OCI-LY1 (cell line): ENCODE data around the gene CACNA1C.

Experiments
- H2AFZ ChIP-seq: fragments of 200-600 bp; sonication (generic), shearing (Covaris generic); 2 replicates; pipeline ENCODE4 v1.6.0; 2014; ENCODE audit warnings: antibody characterized with exemption, mild to moderate bottlenecking, low read length
- H3F3A ChIP-seq: fragments of 200-600 bp; sonication (generic), shearing (Covaris generic); 2 replicates; pipeline ENCODE4 v1.6.0; 2014; ENCODE audit warnings: mild to moderate bottlenecking, antibody characterized with exemption, low read length, moderate library complexity; ENCODE audit not compliant: insufficient read depth
- H3K27ac ChIP-seq: fragments of 200-600 bp; sonication (generic); 2 replicates; pipeline ENCODE4 v1.5.1; 2014; ENCODE audit warnings: low read length, mixed run types, mild to moderate bottlenecking, low read depth; ENCODE audit not compliant: poor library complexity, severe bottlenecking
- H3K27me3 ChIP-seq: fragments of 200-600 bp; sonication (generic); 2 replicates; pipeline ENCODE4 v1.6.0; 2014; ENCODE audit warnings: antibody characterized with exemption, mild to moderate bottlenecking, low read length, moderate library complexity; ENCODE audit not compliant: insufficient read depth
- H3K36me3 ChIP-seq: fragments of 200-600 bp; sonication (generic); 2 replicates; pipeline ENCODE4 v1.6.1; 2014; ENCODE audit warnings: mild to moderate bottlenecking, antibody characterized with exemption, low read length, moderate library complexity, mixed read lengths; ENCODE audit not compliant: insufficient read depth
- H3K4me1 ChIP-seq: fragments of 200-600 bp; sonication (generic); 2 replicates; pipeline ENCODE4 v1.5.1; 2014; ENCODE audit warnings: mild to moderate bottlenecking, low read length, moderate library complexity; ENCODE audit not compliant: insufficient read depth, severe bottlenecking
- H3K4me2 ChIP-seq: fragments of 200-600 bp; sonication (generic), shearing (Covaris generic); 2 replicates; pipeline ENCODE4 v1.6.1; 2014; ENCODE audit warnings: low read length
- H3K4me3 ChIP-seq: fragments of 200-600 bp; sonication (generic); 2 replicates; pipeline ENCODE4 v1.5.1; 2014; ENCODE audit warnings: low read length, low read depth, mild to moderate bottlenecking, mixed read lengths; ENCODE audit not compliant: poor library complexity, severe bottlenecking
- H3K79me2 ChIP-seq: fragments of 200-600 bp; shearing (Covaris generic); 2 replicates; pipeline ENCODE4 v1.6.1; 2016; ENCODE audit warnings: mixed run types, low read length, mixed read lengths; ENCODE audit not compliant: insufficient read depth
- H3K9ac ChIP-seq: fragments of 200-600 bp; sonication (generic), shearing (Covaris generic); 2 replicates; pipeline ENCODE4 v1.6.1; 2014; ENCODE audit warnings: mild to moderate bottlenecking, low read length, mixed read lengths
- H3K9me2 ChIP-seq: fragments of 200-600 bp; sonication (generic), shearing (Covaris generic); 2 replicates; pipeline ENCODE4 v1.6.1; 2014; ENCODE audit warnings: low read depth, mild to moderate bottlenecking, low read length, mixed read lengths
- H3K9me3 ChIP-seq: fragments of 200-600 bp; shearing (Covaris generic); 2 replicates; pipeline ENCODE4 v1.6.1; 2014; ENCODE audit warnings: low read length, mixed read lengths
- H4K20me1 ChIP-seq: fragments of 200-600 bp; sonication (generic), shearing (Covaris generic); 2 replicates; pipeline ENCODE4 v1.6.0; 2016; ENCODE audit warnings: mild to moderate bottlenecking, low read length; ENCODE audit not compliant: insufficient read depth
- CTCF ChIP-seq: fragments of 200-600 bp; sonication (generic), shearing (Covaris generic); IDR thresholded peaks from 2 replicates; pipeline ENCODE4 v1.5.1; 2017; ENCODE audit warnings: mild to moderate bottlenecking, antibody characterized with exemption, low read length, moderate library complexity, mixed read lengths
- EZH2 ChIP-seq: fragments of 200-600 bp; sonication (generic), shearing (Covaris generic); IDR thresholded peaks from 2 replicates; pipeline ENCODE4 v1.8.0; 2017; ENCODE audit warnings: borderline replicate concordance, mixed run types, mild to moderate bottlenecking, antibody characterized with exemption, low read length, moderate library complexity, mixed read lengths

CACNA1C gene

GRCh38 chr12:2561367-2561766 is 508.6 kb downstream of the CACNA1C start:
- no peak overlapping the region for H3K27ac ChIP-seq
- no peak overlapping the region for H3K4me2 ChIP-seq
- H3K27me3 ChIP-seq, result no peaks in the 10 kb centered on the region
- no peaks in the 10 kb centered on the region for H4K20me1 ChIP-seq
- H3K9me3 ChIP-seq, result no peaks in the 10 kb centered on the region
- H3F3A ChIP-seq, result no peaks in the 10 kb centered on the region
- H3K4me1 ChIP-seq, result no peaks in the 10 kb centered on the region
- TF ChIP-seq CTCF (no peak), EZH2 (no peak)
- no peak overlapping the region for H2AFZ ChIP-seq
- no peaks in the 10 kb centered on the region for H3K36me3 ChIP-seq
- H3K9me2 ChIP-seq, result no peaks in the 10 kb centered on the region
- no peak overlapping the region for H3K9ac ChIP-seq
- no peaks in the 10 kb centered on the region for H3K79me2 ChIP-seq
- H3K4me3 ChIP-seq, result no peak overlapping the region

DNA sequence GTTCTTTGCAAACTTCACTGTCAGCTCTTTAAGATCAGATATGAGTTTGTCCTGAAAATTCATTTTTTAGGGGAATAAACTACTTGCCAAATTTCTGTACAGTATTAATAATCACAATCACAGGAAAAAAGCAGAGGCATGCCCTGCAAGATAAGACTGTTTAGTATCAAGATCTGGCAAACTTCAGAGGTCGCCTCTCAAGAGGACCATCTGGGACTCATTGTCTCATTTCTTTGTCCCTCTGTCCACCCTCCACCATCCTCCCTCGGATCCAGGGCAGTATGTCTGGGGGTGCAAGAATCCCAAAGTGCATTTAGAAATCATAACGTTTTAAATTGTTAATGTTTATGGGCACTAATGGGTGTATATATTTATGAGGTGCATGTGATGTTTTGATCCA is 509.6 kb downstream of the CACNA1C start:
- Histone ChIP-seq H3K4me2 (no peak overlapping the region), H3F3A (no peaks in the 10 kb centered on the region), H4K20me1 (no peaks in the 10 kb centered on the region), H3K4me3 (no peak overlapping the region), H3K9me2 (no peaks in the 10 kb centered on the region), H3K9ac (no peak overlapping the region), H3K9me3 (no peaks in the 10 kb centered on the region), H3K27ac (no peak overlapping the region), H3K79me2 (no peaks in the 10 kb centered on the region), H3K27me3 (no peaks in the 10 kb centered on the region), H3K4me1 (no peaks in the 10 kb centered on the region), H2AFZ (no peak overlapping the region), H3K36me3 (no peaks in the 10 kb centered on the region)
- no peak for TF ChIP-seq EZH2
- no peak for TF ChIP-seq CTCF

DNA sequence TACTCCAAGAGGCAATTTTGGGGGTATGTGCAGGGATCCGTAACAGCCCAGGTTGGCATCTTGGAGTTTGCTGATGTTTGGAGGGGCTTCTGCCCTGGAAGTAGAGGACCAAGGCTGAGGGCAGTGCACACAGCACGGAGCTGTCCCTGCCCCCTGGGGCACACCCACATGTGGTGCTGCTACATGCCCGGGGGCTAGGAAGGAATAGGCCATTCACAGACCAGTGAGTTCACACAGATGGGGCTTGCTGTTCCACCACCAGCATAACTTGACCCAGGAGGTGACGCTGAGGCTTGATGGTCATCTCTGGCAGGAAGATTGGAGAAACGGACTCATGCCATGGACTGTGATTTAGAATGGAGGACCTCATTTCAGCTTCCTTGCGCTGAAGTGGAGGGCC is 510.9 kb downstream of the CACNA1C start:
- H2AFZ ChIP-seq, result no peak overlapping the region
- H3K27me3 ChIP-seq, result no peaks in the 10 kb centered on the region
- no peaks in the 10 kb centered on the region for H4K20me1 ChIP-seq
- no peak overlapping the region for H3K27ac ChIP-seq
- H3K9me3 ChIP-seq, result no peaks in the 10 kb centered on the region
- H3K4me2 ChIP-seq, result no peak overlapping the region
- no peaks in the 10 kb centered on the region for H3K9me2 ChIP-seq
- H3K4me1 ChIP-seq, result no peaks in the 10 kb centered on the region
- TF ChIP-seq EZH2 (no peak), CTCF (no peak)
- no peaks in the 10 kb centered on the region for H3K79me2 ChIP-seq
- H3K36me3 ChIP-seq, result no peaks in the 10 kb centered on the region
- H3K4me3 ChIP-seq, result no peak overlapping the region
- H3K9ac ChIP-seq, result no peak overlapping the region
- H3F3A ChIP-seq, result no peaks in the 10 kb centered on the region
